ENCODE measurements around the gene BRD4. TPM values are rescaled to one million over a fixed set of nuclear protein-coding genes. Genes with fewer than 3 reads are reported as not detected.

The BRD4 gene
- total RNA-seq, 1 experiment from 2014 or later, result 144 TPM

GRCh38 chr19:15372470-15372869 lies 40.1 kb upstream of the BRD4 start:
- H3K4me3 Mint-ChIP-seq, result no peak overlapping the region
- peaks cover 20% of the 10 kb centered on the region; the same call in 1 of the 2 replicates for H3K79me2 ChIP-seq (ENCODE audit: insufficient read depth, low read length)
- no peaks in the 10 kb centered on the region for H3K27me3 ChIP-seq (ENCODE audit: insufficient read depth, low read length)
- H3K23ac ChIP-seq (ENCODE audit: insufficient read length, low read depth, low read length), result no peak overlapping the region
- no peak overlapping the region for H3K14ac ChIP-seq (ENCODE audit: insufficient read depth, low read length)
- H3K79me1 ChIP-seq (ENCODE audit: insufficient read depth, low read depth, low read length, poor library complexity, severe bottlenecking), result no peaks in the 10 kb centered on the region
- H3K27ac ChIP-seq (ENCODE audit: insufficient read length, low read depth, low read length), result no peak overlapping the region
- H3K56ac ChIP-seq (ENCODE audit: insufficient read length, low read depth, low read length), result no peak overlapping the region
- no peaks in the 10 kb centered on the region for H3K9me3 ChIP-seq (ENCODE audit: control insufficient read depth, low read depth, low read length)
- no peaks in the 10 kb centered on the region for H3K23me2 ChIP-seq (ENCODE audit: insufficient read length, low read depth, low read length, poor library complexity, severe bottlenecking)
- no peak overlapping the region for H3K18ac ChIP-seq (ENCODE audit: insufficient read length, low read depth, low read length)
- no peak overlapping the region for H3K4me2 ChIP-seq (ENCODE audit: insufficient read depth, insufficient read length, low read length)
- no peak overlapping the region for H4K5ac ChIP-seq (ENCODE audit: insufficient read length, low read depth, low read length)
- no peak overlapping the region for H3K9ac ChIP-seq (ENCODE audit: extremely low read depth, insufficient read length, low read length)
- H3K27me3 Mint-ChIP-seq (ENCODE audit: low read depth), result no peaks in the 10 kb centered on the region; the same call in 1 of the 2 replicates
- DNase-seq, result no peak
- WGBS (ENCODE audit: extremely low coverage, insufficient read length, low lambda C conversion rate), result no CpG with 5 or more reads among the region's 14 CpGs
- H2BK20ac ChIP-seq (ENCODE audit: low read depth, low read length, poor library complexity, severe bottlenecking), result no peak overlapping the region
- H2AFZ ChIP-seq (ENCODE audit: low read length), result no peak overlapping the region
- TF ChIP-seq CTCF (conservative IDR thresholded peaks at IDR 0.05), result no peak
- H4K8ac ChIP-seq (replicated peaks; ENCODE audit: insufficient read length, low read depth, low read length), result no peak overlapping the region
- H3K9me3 Mint-ChIP-seq, result no peaks in the 10 kb centered on the region
- no peak overlapping the region for H2BK15ac ChIP-seq (ENCODE audit: low read depth, low read length)
- no peak overlapping the region for H2BK12ac ChIP-seq (ENCODE audit: insufficient read length, low read depth, low read length)
- no peaks in the 10 kb centered on the region for H4K20me1 ChIP-seq (ENCODE audit: control insufficient read depth, insufficient read depth, insufficient read length)
- peaks cover 44 to 67% (median 63%) of the 10 kb centered on the region in 3 experiments for H3K36me3 Mint-ChIP-seq (ENCODE audit: insufficient read depth in 1 of 3, low read depth in 3 of 3)
- peak overlapping the region in 1 of 3 experiments; percentile 43; a peak in 1 of 7 replicates for H3K27ac Mint-ChIP-seq
- no peak overlapping the region for H2AK5ac ChIP-seq (ENCODE audit: insufficient read length, low read length)
- H3K4ac ChIP-seq (ENCODE audit: low read depth, low read length), result no peak overlapping the region
- H3K4me1 Mint-ChIP-seq, result peaks cover 7 to 9% of the 10 kb centered on the region in 2 experiments
- no peak overlapping the region for H3T11ph ChIP-seq (ENCODE audit: low read length)
- no peak overlapping the region for H2BK120ac ChIP-seq (ENCODE audit: low read depth, low read length, poor library complexity, severe bottlenecking)
- H4K91ac ChIP-seq (ENCODE audit: insufficient read length, low read depth, low read length), result no peak overlapping the region
- H2BK5ac ChIP-seq (ENCODE audit: insufficient read length, low read length), result no peak overlapping the region
- peaks cover 2% of the 10 kb centered on the region; the same call in 1 of the 2 replicates for H3K4me1 ChIP-seq (ENCODE audit: insufficient read depth, low read length)
